Common myeloid progenitor, CD34-positive (primary cell): Measurements from ENCODE around the gene SNTG2.
"Not testable (repeated sequence)": the region's sequence is repeated elsewhere in the genome, so short reads cannot be mapped to it uniquely, and the experiment has no call there.

Experiments used
- CTCF ChIA-PET: fragments of 350-600 bp; sonication (Branson Sonifier 250); formaldehyde crosslinking; loops from one replicate; lab custom pipeline; 2021; ENCODE audit warnings: antibody characterized with exemption; lab: Charles Lee
- POLR2A ChIA-PET: fragments of 350-600 bp; sonication (Branson Sonifier 250); formaldehyde crosslinking; loops from one replicate; lab custom pipeline; 2021; ENCODE audit warnings: antibody characterized with exemption; lab: Charles Lee
- DNase-seq, 3 donors: peaks; one replicate each; pipeline versions ENCODE4 v3.0.0 to v3.0.0-alpha.2; 2013
- H3K27ac ChIP-seq, 2 experiments: 1 replicate in 1 of 2; 2 replicates in 1 of 2; pipeline ENCODE4 v1.7.0; 2013; ENCODE audit warnings: inconsistent platforms in 2 of 2, low read length in 2 of 2, mild to moderate bottlenecking in 2 of 2, low read depth in 1 of 2, moderate library complexity in 1 of 2; ENCODE audit not compliant: severe bottlenecking in 2 of 2, insufficient read depth in 1 of 2, poor library complexity in 1 of 2
- H3K27me3 ChIP-seq, 5 experiments: replicated peaks in 2 of 5; 1 replicate in 3 of 5; 2 replicates in 2 of 5; pipeline versions ENCODE4 v1.6.1 to v1.7.0; 2013; ENCODE audit warnings: low read length in 4 of 5, mild to moderate bottlenecking in 2 of 5, moderate library complexity in 2 of 5, inconsistent platforms in 1 of 5; ENCODE audit not compliant: insufficient read depth in 5 of 5, control insufficient read depth in 4 of 5
- H3K36me3 ChIP-seq, 4 experiments: 1 replicate in 2 of 4; 2 replicates in 2 of 4; pipeline versions ENCODE4 v1.6.1 to v1.7.0; 2013; ENCODE audit warnings: low read length in 3 of 4, control low read depth in 1 of 4, mild to moderate bottlenecking in 1 of 4; ENCODE audit not compliant: control insufficient read depth in 4 of 4, insufficient read depth in 4 of 4
- H3K4me1 ChIP-seq, 4 experiments: 1 replicate in 3 of 4; 2 replicates in 1 of 4; pipeline versions ENCODE4 v1.6.1 to v1.7.1; 2013; ENCODE audit warnings: low read length in 3 of 4, mild to moderate bottlenecking in 3 of 4, control low read depth in 1 of 4, inconsistent platforms in 1 of 4, moderate library complexity in 1 of 4; ENCODE audit not compliant: control insufficient read depth in 4 of 4, insufficient read depth in 4 of 4; ENCODE audit errors: control extremely low read depth in 1 of 4
- H3K4me3 ChIP-seq, 7 experiments: 1 replicate in 4 of 7; 2 replicates in 3 of 7; pipeline versions ENCODE4 v1.5.1 to v1.7.0; 2013; ENCODE audit warnings: mild to moderate bottlenecking in 7 of 7, low read length in 6 of 7, moderate library complexity in 6 of 7, inconsistent platforms in 2 of 7, low read depth in 2 of 7, control low read depth in 1 of 7; ENCODE audit not compliant: insufficient read depth in 4 of 7, control insufficient read depth in 1 of 7; ENCODE audit errors: extremely low read depth in 1 of 7
- H3K9me3 ChIP-seq, 5 experiments: 1 replicate in 4 of 5; 2 replicates in 1 of 5; pipeline versions ENCODE4 v1.6.1 to v1.7.1; 2013; ENCODE audit warnings: low read length in 4 of 5, mild to moderate bottlenecking in 2 of 5, inconsistent platforms in 1 of 5, low read depth in 1 of 5, moderate library complexity in 1 of 5; ENCODE audit not compliant: control insufficient read depth in 4 of 5, insufficient read depth in 2 of 5; ENCODE audit errors: control extremely low read depth in 1 of 5
- WGBS: methylation state at CpG from one replicate; pipeline ENCODE4 v1.1.5; 2013; ENCODE audit not compliant: insufficient coverage; 5-methylcytosine and 5-hydroxymethylcytosine counted together

Gene SNTG2

GRCh38 chr2:1082456-1083205, 132.0 kb downstream of the SNTG2 start:
- Histone ChIP-seq H3K27ac (no peak overlapping the region), H3K36me3 (no peaks in the 10 kb centered on the region), H3K4me3 (no peak overlapping the region), H3K27me3 (peaks cover 0 to 5% (median 3%) of the 10 kb centered on the region in 5 experiments), H3K4me1 (no peaks in the 10 kb centered on the region), H3K9me3 (no peaks in the 10 kb centered on the region)
- ChIA-PET POLR2A (no interaction called here), CTCF (interaction anchor here (0.5 to 1.7 kb wide), 2 partner anchors 59 to 227 kb away, joined by 3 to 4 read pairs; no protein-coding TSS in a partner anchor)
- 92% methylated on average over 12 of the region's 17 CpGs for WGBS
- no peak for DNase-seq

DNA sequence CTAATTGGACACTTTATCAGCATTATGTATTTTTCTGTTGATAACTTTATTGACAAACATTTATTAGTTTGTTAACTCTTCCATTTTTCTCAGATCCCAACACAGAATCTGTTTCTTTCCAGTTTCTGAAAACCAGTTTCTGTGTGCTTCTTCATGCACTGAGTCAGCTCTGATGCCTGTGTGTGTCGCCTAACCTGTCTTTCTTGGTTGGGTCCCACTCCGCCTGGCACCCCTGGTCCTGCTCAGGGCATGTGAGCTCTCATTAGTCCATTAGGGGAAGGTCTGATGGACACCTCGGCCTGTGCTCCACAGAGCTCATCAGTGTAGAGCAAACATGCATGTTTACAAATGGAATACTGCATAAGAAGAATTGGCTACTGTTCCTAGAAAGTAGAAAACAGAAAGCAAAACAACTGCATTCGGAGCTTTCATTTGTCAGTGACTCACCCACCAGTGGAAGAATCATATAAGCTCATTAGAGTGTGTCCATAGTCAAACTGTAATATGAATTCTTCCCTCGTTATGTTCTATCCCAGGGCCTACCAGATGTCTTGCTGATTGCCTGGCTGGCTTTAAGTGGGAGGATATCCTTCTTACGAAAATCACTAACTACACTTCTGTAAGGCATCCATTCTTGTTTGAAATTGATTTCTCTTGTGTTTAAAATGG, 137.7 kb downstream of the SNTG2 start:
- Histone ChIP-seq H3K27ac (no peak overlapping the region), H3K36me3 (no peaks in the 10 kb centered on the region), H3K27me3 (peaks cover 0 to 2% (median 0%) of the 10 kb centered on the region in 5 experiments), H3K4me3 (no peak overlapping the region), H3K4me1 (no peaks in the 10 kb centered on the region), H3K9me3 (peaks cover 0 to 9% (median 4%) of the 10 kb centered on the region in 5 experiments)
- POLR2A ChIA-PET = no interaction called here
- no peak for DNase-seq
- CTCF ChIA-PET = no interaction called here
- WGBS = 98% methylated on average over 5 of the region's 6 CpGs

- Histone ChIP-seq H3K4me3 (no peak overlapping the region), H3K4me1 (no peaks in the 10 kb centered on the region), H3K36me3 (no peaks in the 10 kb centered on the region), H3K9me3 (peaks cover 0 to 9% (median 4%) of the 10 kb centered on the region in 5 experiments), H3K27me3 (peaks cover 0 to 2% (median 0%) of the 10 kb centered on the region in 5 experiments), H3K27ac (no peak overlapping the region)
- POLR2A ChIA-PET = no interaction called here
- no peak for DNase-seq
- WGBS = 100% methylated on average over 1 of the region's 4 CpGs
- CTCF ChIA-PET = no interaction called here
These were observed 138.3 kb downstream of the SNTG2 start for GRCh38 chr2:1088940-1089339.

DNA sequence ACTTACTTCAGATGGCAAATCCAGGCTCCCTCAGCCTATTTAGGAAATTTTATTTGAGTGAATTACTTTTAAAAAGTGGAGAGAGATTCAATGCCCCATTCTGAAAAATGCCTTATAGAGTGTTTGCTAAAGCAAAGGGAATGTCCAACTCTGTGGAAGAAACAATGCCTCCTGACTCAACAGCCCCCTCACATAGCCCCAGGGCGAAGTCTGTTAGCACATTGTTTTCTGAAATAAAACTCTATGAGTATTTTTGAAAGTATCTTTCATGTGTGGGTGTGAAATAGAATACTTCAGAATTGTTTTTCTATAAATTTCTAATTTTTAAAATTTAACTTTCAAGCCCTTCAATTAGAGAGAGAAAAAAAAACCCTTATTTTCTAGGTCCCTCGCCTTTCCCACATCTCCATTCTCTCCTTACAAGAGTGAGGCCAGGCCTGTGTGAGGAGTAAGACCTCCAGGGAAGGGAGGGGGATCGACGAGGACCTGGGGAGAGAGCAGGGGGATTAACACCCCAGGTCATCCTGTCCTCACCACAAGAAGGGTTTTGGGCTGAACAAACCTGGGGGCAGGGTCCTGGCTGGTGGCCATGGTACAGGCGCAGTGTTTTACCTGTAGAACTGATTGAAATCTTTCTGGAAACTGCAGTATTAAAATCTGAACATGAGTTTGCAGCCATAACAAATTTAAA, 141.4 kb downstream of the SNTG2 start:
- no peak for DNase-seq
- peaks cover 0 to 9% (median 4%) of the 10 kb centered on the region in 5 experiments for H3K9me3 ChIP-seq
- no peak overlapping the region for H3K27ac ChIP-seq
- WGBS = 95% methylated on average over 3 of the region's 5 CpGs
- H3K4me3 ChIP-seq = no peak overlapping the region
- ChIA-PET CTCF (no interaction called here), POLR2A (no interaction called here)
- H3K4me1 ChIP-seq = no peaks in the 10 kb centered on the region
- no peaks in the 10 kb centered on the region for H3K36me3 ChIP-seq
- no peaks in the 10 kb centered on the region for H3K27me3 ChIP-seq

DNA sequence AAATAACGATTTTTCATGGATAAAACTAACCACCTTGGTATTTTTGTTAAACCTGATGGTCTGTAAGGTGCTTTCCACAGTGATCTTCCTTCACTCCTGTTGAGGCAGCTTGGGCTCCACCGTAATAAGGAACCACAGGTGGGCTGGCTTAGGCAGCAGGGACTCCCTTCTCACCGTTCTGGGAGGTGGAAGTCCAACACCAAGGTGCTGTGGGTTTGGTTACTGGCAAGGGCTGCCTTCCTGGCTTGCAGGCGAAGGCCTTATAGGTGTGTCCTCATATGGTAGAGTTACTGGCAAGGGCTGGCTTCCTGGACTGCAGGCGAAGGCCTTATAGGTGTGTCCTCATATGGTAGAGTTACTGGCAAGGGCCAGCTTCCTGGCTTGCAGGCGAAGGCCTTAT, 143.0 kb downstream of the SNTG2 start:
- CTCF ChIA-PET, H3K36me3 ChIP-seq, H3K27ac ChIP-seq, H3K4me1 ChIP-seq, POLR2A ChIA-PET, H3K27me3 ChIP-seq, H3K4me3 ChIP-seq, H3K9me3 ChIP-seq, DNase-seq: not testable (repeated sequence)
- WGBS = 100% methylated on average over 2 of the region's 6 CpGs

GRCh38 chr2:1097101-1097500, 146.5 kb downstream of the SNTG2 start:
- Histone ChIP-seq H3K9me3 (no peaks in the 10 kb centered on the region), H3K27ac (no peak overlapping the region), H3K4me1 (no peaks in the 10 kb centered on the region), H3K4me3 (no peak overlapping the region), H3K36me3 (no peaks in the 10 kb centered on the region), H3K27me3 (peaks cover 0 to 7% (median 0%) of the 10 kb centered on the region in 5 experiments)
- WGBS = 81% methylated on average over 8 of the region's 8 CpGs
- ChIA-PET POLR2A (no interaction called here), CTCF (no interaction called here)
- no peak for DNase-seq

GRCh38 chr2:1099418-1099817, 148.8 kb downstream of the SNTG2 start:
- H3K27ac ChIP-seq = no peak overlapping the region
- no peaks in the 10 kb centered on the region for H3K4me1 ChIP-seq
- CTCF ChIA-PET = no interaction called here
- POLR2A ChIA-PET = no interaction called here
- H3K27me3 ChIP-seq = peaks cover 0 to 7% (median 0%) of the 10 kb centered on the region in 5 experiments
- no peak overlapping the region for H3K4me3 ChIP-seq
- H3K9me3 ChIP-seq = no peaks in the 10 kb centered on the region
- 72% methylated on average over 2 of the region's 2 CpGs for WGBS
- DNase-seq = no peak
- H3K36me3 ChIP-seq = no peaks in the 10 kb centered on the region
